HCT116 (cell line): ENCODE data around the gene AKR7A2. TPM values are rescaled to one million over a fixed set of nuclear protein-coding genes. Genes with fewer than 3 reads are reported as not detected.

Experiments
- ATAC-seq: fragments of 200-7000 bp; cut with Tn5 transposase; 2 replicates; pipeline ENCODE4 v1.9.1; 2020; ENCODE audit warnings: mild to moderate bottlenecking, moderate library complexity
- BruUV-seq: library from RNA; stranded (reverse); fragments of 400-500 nt; replicated peaks from 2 replicates; lab custom pipeline; 2021; lab: Mats Ljungman, UMichigan
- CTCF ChIA-PET: fragments of 300-600 bp; sonication (Branson Sonifier 250); formaldehyde crosslinking; loops from one replicate; lab custom pipeline; 2021; ENCODE audit warnings: antibody characterized with exemption; lab: Charles Lee
- POLR2A ChIA-PET: fragments of 300-600, 350-600 bp; sonication (Branson Sonifier 250); formaldehyde crosslinking; loops from one replicate; lab custom pipeline; 2021; ENCODE audit warnings: antibody characterized with exemption; lab: Charles Lee
- RAD21 ChIA-PET, 2 experiments: fragments of 300-600 bp; sonication (Branson Sonifier 250); formaldehyde crosslinking; loops; one replicate each; lab custom pipeline; 2023; ENCODE audit warnings: low total read pairs in 2 of 2; ENCODE audit not compliant: uncharacterized antibody in 2 of 2, unreplicated experiment in 2 of 2, low non-redundant PET in 1 of 2; lab: Charles Lee
- DNase-seq: peaks from one replicate; pipeline ENCODE4 v3.0.0-alpha.2; 2010; ENCODE audit warnings: low read depth, low spot score
- H2AFZ ChIP-seq: fragments of 200-600 bp; shearing (Covaris generic), sonication (generic); 2 replicates; pipeline ENCODE4 v1.6.1; 2017; ENCODE audit warnings: low read depth, mixed run types, mixed read lengths, antibody characterized with exemption, low read length; ENCODE audit not compliant: poor library complexity, severe bottlenecking
- H3K27ac ChIP-seq: 2 replicates; pipeline ENCODE4 v1.5.1; 2012; ENCODE audit warnings: low read depth, low read length
- H3K27me3 ChIP-seq: fragments of 200-600 bp; sonication (generic); 2 replicates; pipeline ENCODE4 v1.6.1; 2016; ENCODE audit warnings: mixed run types, low read length, mixed read lengths; ENCODE audit not compliant: insufficient read depth
- H3K36me3 ChIP-seq, 2 experiments: fragments of 200-500 bp in 1 of 2; fragments of 200-600 bp in 1 of 2; sonication (Bioruptor generic) in 1 of 2; sonication (generic) in 1 of 2; 2 replicates each; pipeline versions ENCODE4 v1.5.1 to v1.6.1; 2014 to 2016; ENCODE audit warnings: low read length in 2 of 2, inconsistent platforms in 1 of 2, mixed read lengths in 1 of 2, mixed run types in 1 of 2; ENCODE audit not compliant: insufficient read depth in 2 of 2, control insufficient read depth in 1 of 2
- H3K4me1 ChIP-seq, 2 experiments: fragments of 200-600 bp in 1 of 2; sonication (generic) in 1 of 2; 2 replicates each; pipeline versions ENCODE4 v1.5.1 to v1.6.1; 2012 to 2017; ENCODE audit warnings: low read length in 2 of 2, inconsistent platforms in 1 of 2, mild to moderate bottlenecking in 1 of 2, mixed read lengths in 1 of 2, mixed run types in 1 of 2, moderate library complexity in 1 of 2; ENCODE audit not compliant: insufficient read depth in 2 of 2, control insufficient read depth in 1 of 2
- H3K4me2 ChIP-seq: fragments of 200-600 bp; sonication (generic); 2 replicates; pipeline ENCODE4 v1.6.1; 2017; ENCODE audit warnings: mixed run types, low read length, mixed read lengths
- H3K4me3 ChIP-seq, 2 experiments: fragments of 200-600 bp in 1 of 2; sonication (generic) in 1 of 2; replicated peaks in 1 of 2; 2 replicates each; pipeline ENCODE4 v1.5.1; 2011 to 2016; ENCODE audit warnings: low read length in 2 of 2, control low read depth in 1 of 2, low read depth in 1 of 2, mild to moderate bottlenecking in 1 of 2, mixed read lengths in 1 of 2, mixed run types in 1 of 2
- H3K79me2 ChIP-seq: fragments of 200-600 bp; sonication (generic); 2 replicates; pipeline ENCODE4 v1.6.1; 2017; ENCODE audit warnings: mild to moderate bottlenecking, mixed run types, low read length, moderate library complexity, mixed read lengths; ENCODE audit not compliant: insufficient read depth
- H3K9ac ChIP-seq: fragments of 200-600 bp; sonication (generic); 2 replicates; pipeline ENCODE4 v1.6.1; 2016; ENCODE audit warnings: low read length, mixed read lengths
- H3K9me2 ChIP-seq: fragments of 200-600 bp; sonication (generic), shearing (Covaris generic); 2 replicates; pipeline ENCODE4 v1.6.1; 2017; ENCODE audit warnings: mixed run types, mild to moderate bottlenecking, moderate library complexity; ENCODE audit not compliant: insufficient read depth
- H3K9me3 ChIP-seq, 2 experiments: fragments of 200-500 bp in 1 of 2; fragments of 200-600 bp in 1 of 2; sonication (Bioruptor generic) in 1 of 2; sonication (generic) in 1 of 2; 2 replicates each; pipeline ENCODE4 v1.6.1; 2014 to 2017; ENCODE audit warnings: low read length in 2 of 2, mixed read lengths in 2 of 2, inconsistent platforms in 1 of 2, low read depth in 1 of 2, mild to moderate bottlenecking in 1 of 2, mixed run types in 1 of 2, moderate library complexity in 1 of 2; ENCODE audit not compliant: control insufficient read depth in 1 of 2, insufficient read depth in 1 of 2
- H4K20me1 ChIP-seq: fragments of 200-600 bp; sonication (generic), shearing (Covaris generic); 2 replicates; pipeline ENCODE4 v1.6.1; 2017; ENCODE audit warnings: mixed run types, mild to moderate bottlenecking, moderate library complexity; ENCODE audit not compliant: insufficient read depth
- CBX3 ChIP-seq: IDR thresholded peaks from 2 replicates; pipeline ENCODE4 v1.6.1; 2012; ENCODE audit warnings: low read depth
- ELF1 ChIP-seq: IDR thresholded peaks from 2 replicates; pipeline ENCODE4 v1.6.1; 2012; ENCODE audit warnings: low read depth, borderline replicate concordance
- EZH2 ChIP-seq: fragments of 200-600 bp; sonication (generic); IDR thresholded peaks from 2 replicates; pipeline ENCODE4 v1.6.1; 2017; ENCODE audit warnings: antibody characterized with exemption, mixed run types
- EZH2phosphoT487 ChIP-seq: fragments of 200-600 bp; IDR thresholded peaks from 2 replicates; pipeline ENCODE4 v1.6.1; 2018; ENCODE audit warnings: antibody characterized with exemption, borderline replicate concordance
- FOSL1 ChIP-seq: IDR thresholded peaks from 2 replicates; pipeline ENCODE4 v1.6.1; 2012; ENCODE audit warnings: low read depth
- RAD21 ChIP-seq: IDR thresholded peaks from 2 replicates; pipeline ENCODE4 v1.6.1; 2012; ENCODE audit warnings: low read depth, mild to moderate bottlenecking
- SIN3A ChIP-seq: IDR thresholded peaks from 2 replicates; pipeline ENCODE4 v1.6.1; 2012; ENCODE audit warnings: low read depth
- SP1 ChIP-seq: IDR thresholded peaks from 2 replicates; pipeline ENCODE4 v1.6.1; 2012; ENCODE audit warnings: low read depth
- TCF7L2 ChIP-seq: IDR thresholded peaks from 2 replicates; pipeline ENCODE4 v1.7.0; 2011; ENCODE audit warnings: borderline replicate concordance, inconsistent platforms; ENCODE audit not compliant: insufficient read depth, insufficient read length; ENCODE audit errors: extremely low read depth
- YY1 ChIP-seq: IDR thresholded peaks from 2 replicates; pipeline ENCODE4 v1.6.1; 2011; ENCODE audit warnings: low read length, low read depth, moderate library complexity, mild to moderate bottlenecking; ENCODE audit not compliant: insufficient replicate concordance; ENCODE audit errors: extremely low read depth
- ZBTB33 ChIP-seq: IDR thresholded peaks from 2 replicates; pipeline ENCODE4 v1.6.1; 2011; ENCODE audit warnings: mild to moderate bottlenecking, low read length, moderate library complexity; ENCODE audit not compliant: insufficient replicate concordance; ENCODE audit errors: extremely low read depth
- ZNF274 ChIP-seq: fragments of 200-500 bp; sonication (Bioruptor generic); IDR thresholded peaks from 2 replicates; pipeline ENCODE4 v1.6.1; 2014; ENCODE audit warnings: mild to moderate bottlenecking, low read depth, low read length, inconsistent platforms
- intact Hi-C: fragments of 100-400 bp; cut with micrococcal nuclease; formaldehyde crosslinking; loops from 2 replicates; pipeline ENCODE4 v1.10.0; 2022
- total RNA-seq: library from RNA; stranded (reverse); gene quantifications from one replicate; pipeline ENCODE4 v1.2.1, GENCODE V29; 2021; ENCODE audit not compliant: unreplicated experiment
- TF ChIP-seq, protein P1 (sequence below): IDR thresholded peaks from 2 replicates; pipeline ENCODE4 v1.6.1; 2012; ENCODE audit warnings: low read depth
- TF ChIP-seq, protein P2 (sequence below): IDR thresholded peaks from 2 replicates; pipeline ENCODE4 v1.6.1; 2012

Gene AKR7A2
- total RNA-seq, 1 experiment from 2014 or later, result 90.8 TPM

DNA sequence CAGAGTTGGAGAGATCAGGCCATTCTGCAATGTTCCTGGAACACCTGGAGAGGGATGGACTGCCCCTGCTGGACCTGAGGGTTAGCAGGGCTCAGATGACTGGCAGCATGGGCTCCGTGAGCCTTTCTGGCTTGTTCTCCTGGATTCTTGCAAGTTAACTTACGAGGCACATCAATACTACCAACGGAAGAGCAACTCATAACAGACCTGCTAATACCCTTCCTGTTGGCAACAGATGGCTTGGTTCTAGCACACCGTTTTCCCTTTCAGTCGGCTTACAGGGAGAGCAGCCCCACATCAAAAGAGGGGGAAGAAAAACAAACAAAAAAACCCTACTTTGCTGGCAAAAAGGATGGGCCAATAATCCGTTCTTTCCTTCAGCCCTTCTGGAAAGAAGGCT is 48.1 kb upstream of the AKR7A2 start:
- no peaks in the 10 kb centered on the region for H3K9me3 ChIP-seq
- POLR2A ChIA-PET, result no interaction called here
- H3K4me3 ChIP-seq, result no peak overlapping the region
- H3K79me2 ChIP-seq, result peaks cover 13% of the 10 kb centered on the region; the same call in 1 of the 2 replicates
- DNase-seq (no peak), ATAC-seq (no peak)
- no peaks in the 10 kb centered on the region for H3K27me3 ChIP-seq
- RAD21 ChIA-PET, result no interaction called here
- H3K9ac ChIP-seq, result no peak overlapping the region
- TF ChIP-seq TCF7L2, result no peak
- no peak for TF ChIP-seq SP1
- TF ChIP-seq ZNF274, result no peak
- no peak for TF ChIP-seq CBX3
- TF ChIP-seq, protein P1, sequence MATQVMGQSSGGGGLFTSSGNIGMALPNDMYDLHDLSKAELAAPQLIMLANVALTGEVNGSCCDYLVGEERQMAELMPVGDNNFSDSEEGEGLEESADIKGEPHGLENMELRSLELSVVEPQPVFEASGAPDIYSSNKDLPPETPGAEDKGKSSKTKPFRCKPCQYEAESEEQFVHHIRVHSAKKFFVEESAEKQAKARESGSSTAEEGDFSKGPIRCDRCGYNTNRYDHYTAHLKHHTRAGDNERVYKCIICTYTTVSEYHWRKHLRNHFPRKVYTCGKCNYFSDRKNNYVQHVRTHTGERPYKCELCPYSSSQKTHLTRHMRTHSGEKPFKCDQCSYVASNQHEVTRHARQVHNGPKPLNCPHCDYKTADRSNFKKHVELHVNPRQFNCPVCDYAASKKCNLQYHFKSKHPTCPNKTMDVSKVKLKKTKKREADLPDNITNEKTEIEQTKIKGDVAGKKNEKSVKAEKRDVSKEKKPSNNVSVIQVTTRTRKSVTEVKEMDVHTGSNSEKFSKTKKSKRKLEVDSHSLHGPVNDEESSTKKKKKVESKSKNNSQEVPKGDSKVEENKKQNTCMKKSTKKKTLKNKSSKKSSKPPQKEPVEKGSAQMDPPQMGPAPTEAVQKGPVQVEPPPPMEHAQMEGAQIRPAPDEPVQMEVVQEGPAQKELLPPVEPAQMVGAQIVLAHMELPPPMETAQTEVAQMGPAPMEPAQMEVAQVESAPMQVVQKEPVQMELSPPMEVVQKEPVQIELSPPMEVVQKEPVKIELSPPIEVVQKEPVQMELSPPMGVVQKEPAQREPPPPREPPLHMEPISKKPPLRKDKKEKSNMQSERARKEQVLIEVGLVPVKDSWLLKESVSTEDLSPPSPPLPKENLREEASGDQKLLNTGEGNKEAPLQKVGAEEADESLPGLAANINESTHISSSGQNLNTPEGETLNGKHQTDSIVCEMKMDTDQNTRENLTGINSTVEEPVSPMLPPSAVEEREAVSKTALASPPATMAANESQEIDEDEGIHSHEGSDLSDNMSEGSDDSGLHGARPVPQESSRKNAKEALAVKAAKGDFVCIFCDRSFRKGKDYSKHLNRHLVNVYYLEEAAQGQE, result no peak
- TF ChIP-seq YY1, result no peak
- TF ChIP-seq RAD21, result no peak
- no peak for TF ChIP-seq EZH2phosphoT487
- TF ChIP-seq ELF1, result no peak
- no peak for TF ChIP-seq EZH2
- TF ChIP-seq ZBTB33, result no peak
- TF ChIP-seq, protein P2, sequence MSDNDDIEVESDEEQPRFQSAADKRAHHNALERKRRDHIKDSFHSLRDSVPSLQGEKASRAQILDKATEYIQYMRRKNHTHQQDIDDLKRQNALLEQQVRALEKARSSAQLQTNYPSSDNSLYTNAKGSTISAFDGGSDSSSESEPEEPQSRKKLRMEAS, result no peak
- no peak for TF ChIP-seq SIN3A
- no peak for TF ChIP-seq FOSL1
- intact Hi-C loops, result no loop called here
- CTCF ChIA-PET, result no interaction called here
- H3K4me2 ChIP-seq, result no peak overlapping the region
- no TSS peak for BruUV-seq
- peaks cover 5 to 6% of the 10 kb centered on the region in 2 experiments; a peak in 1 of 4 replicates for H3K36me3 ChIP-seq
- no peak overlapping the region for H2AFZ ChIP-seq
- no peaks in the 10 kb centered on the region for H3K4me1 ChIP-seq
- H4K20me1 ChIP-seq, result no peaks in the 10 kb centered on the region
- H3K27ac ChIP-seq, result no peak overlapping the region
- no peaks in the 10 kb centered on the region for H3K9me2 ChIP-seq
